ENCODE measurements around the gene CEP112. TPM values are rescaled to one million over a fixed set of nuclear protein-coding genes. Genes with fewer than 3 reads are reported as not detected.

The CEP112 gene
- total and polyA plus RNA-seq, 2 of the 4 experiments (the other 2 are of a cell fraction), result 2.5 to 5.6 TPM

DNA sequence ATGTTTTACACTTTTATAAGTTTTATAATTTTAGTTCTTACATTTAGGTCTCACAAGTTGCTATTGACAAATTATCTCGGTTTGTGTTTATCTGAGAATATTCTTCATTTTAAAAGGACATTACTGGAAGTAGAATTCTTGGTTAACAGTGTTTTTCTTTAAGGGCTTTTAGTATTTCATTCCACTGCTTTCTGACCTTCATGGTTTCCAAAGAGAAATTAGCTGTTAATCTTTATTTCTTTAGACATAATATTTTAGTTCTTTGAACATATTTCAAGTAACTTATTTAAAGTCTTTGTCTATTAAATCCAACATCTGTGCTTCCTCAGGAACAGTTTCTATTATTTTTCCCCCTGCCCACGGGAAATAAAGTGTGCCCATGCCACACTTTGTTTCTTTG is 390.4 kb downstream of the CEP112 start:
- no peaks in the 10 kb centered on the region for H3K36me3 ChIP-seq (ENCODE audit: control insufficient read depth, insufficient read depth, low read length)
- no peak overlapping the region for H3K4me2 ChIP-seq (ENCODE audit: low read depth, low read length)
- DNase-seq (no peak), ATAC-seq (ENCODE audit: low read depth) (no peak)
- in situ Hi-C loops (cut with MboI; ENCODE audit: low sequenced_read_pairs) (no loop called here), intact Hi-C loops (cut with micrococcal nuclease) (no loop called here), dilution Hi-C loops (cut with HindIII; ENCODE audit: low sequenced_read_pairs, unreplicated experiment) (no loop called here)
- no peak overlapping the region for H2BK20ac ChIP-seq (ENCODE audit: low read depth, low read length)
- peaks cover 11% of the 10 kb centered on the region for H3K9me3 ChIP-seq (ENCODE audit: control insufficient read depth, insufficient read depth, low read length)
- H2AK9ac ChIP-seq (replicated peaks; ENCODE audit: low read depth, low read length, poor library complexity), result no peak overlapping the region
- no peak overlapping the region for H2BK15ac ChIP-seq (ENCODE audit: low read depth, low read length)
- no peak overlapping the region for H3K18ac ChIP-seq (ENCODE audit: low read depth, low read length)
- no peaks in the 10 kb centered on the region for H3K79me1 ChIP-seq (ENCODE audit: low read depth in 1 of 2, low read length in 2 of 2)
- ChIA-PET POLR2A (ENCODE audit: unreplicated experiment) (no interaction called here), CTCF (no interaction called here)
- no peak overlapping the region for H4K91ac ChIP-seq (ENCODE audit: insufficient read depth, low read depth, low read length)
- no peak overlapping the region for H2BK120ac ChIP-seq (ENCODE audit: low read depth, low read length)
- no peak overlapping the region for H3K4me3 ChIP-seq (ENCODE audit: insufficient read depth, low read depth, low read length)
- no peak overlapping the region for H4K8ac ChIP-seq (ENCODE audit: low read depth in 2 of 2, low read length in 2 of 2)
- H3K14ac ChIP-seq (replicated peaks; ENCODE audit: low read depth, low read length), result no peak overlapping the region
- H3K9ac ChIP-seq (ENCODE audit: low read depth, low read length), result no peak overlapping the region
- H2AK5ac ChIP-seq (ENCODE audit: low read depth, low read length), result no peak overlapping the region
- no peak overlapping the region for H3K23ac ChIP-seq (ENCODE audit: low read depth, low read length)
- H3K27ac ChIP-seq (ENCODE audit: insufficient read depth, low read length), result no peak overlapping the region
- no peak overlapping the region for H2AFZ ChIP-seq (replicated peaks; ENCODE audit: low read length, poor library complexity)
- no peak overlapping the region for H3K4ac ChIP-seq (ENCODE audit: low read depth, low read length)
- WGBS, 2 experiments (ENCODE audit: extremely low coverage in 2 of 2, insufficient read length in 1 of 2), result no CpG with 5 or more reads among the region's 2 CpGs
- BruUV-seq (replicated peaks), result no TSS peak
- no peak overlapping the region for H2BK5ac ChIP-seq (ENCODE audit: low read depth, low read length, poor library complexity, severe bottlenecking)
- H3K56ac ChIP-seq (ENCODE audit: extremely low read depth, insufficient read depth, low read length), result no peak overlapping the region
- H4K20me1 ChIP-seq (ENCODE audit: insufficient read depth, low read length), result no peaks in the 10 kb centered on the region
- TF ChIP-seq SMC3 (IDR thresholded peaks at IDR 0.05; ENCODE audit: low read depth, low read length), result no peak
- no peak for TF ChIP-seq POLR2A (IDR thresholded peaks at IDR 0.05; ENCODE audit: low read depth, low read length)
- no peak for TF ChIP-seq FOS (IDR thresholded peaks at IDR 0.05; ENCODE audit: low read depth, low read length)
- no peak for TF ChIP-seq ELK1 (IDR thresholded peaks at IDR 0.05; ENCODE audit: borderline replicate concordance, low read depth, low read length)
- TF ChIP-seq, protein P1, sequence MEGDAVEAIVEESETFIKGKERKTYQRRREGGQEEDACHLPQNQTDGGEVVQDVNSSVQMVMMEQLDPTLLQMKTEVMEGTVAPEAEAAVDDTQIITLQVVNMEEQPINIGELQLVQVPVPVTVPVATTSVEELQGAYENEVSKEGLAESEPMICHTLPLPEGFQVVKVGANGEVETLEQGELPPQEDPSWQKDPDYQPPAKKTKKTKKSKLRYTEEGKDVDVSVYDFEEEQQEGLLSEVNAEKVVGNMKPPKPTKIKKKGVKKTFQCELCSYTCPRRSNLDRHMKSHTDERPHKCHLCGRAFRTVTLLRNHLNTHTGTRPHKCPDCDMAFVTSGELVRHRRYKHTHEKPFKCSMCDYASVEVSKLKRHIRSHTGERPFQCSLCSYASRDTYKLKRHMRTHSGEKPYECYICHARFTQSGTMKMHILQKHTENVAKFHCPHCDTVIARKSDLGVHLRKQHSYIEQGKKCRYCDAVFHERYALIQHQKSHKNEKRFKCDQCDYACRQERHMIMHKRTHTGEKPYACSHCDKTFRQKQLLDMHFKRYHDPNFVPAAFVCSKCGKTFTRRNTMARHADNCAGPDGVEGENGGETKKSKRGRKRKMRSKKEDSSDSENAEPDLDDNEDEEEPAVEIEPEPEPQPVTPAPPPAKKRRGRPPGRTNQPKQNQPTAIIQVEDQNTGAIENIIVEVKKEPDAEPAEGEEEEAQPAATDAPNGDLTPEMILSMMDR (conservative IDR thresholded peaks at IDR 0.05; ENCODE audit: low read depth, low read length), result no peak
- TF ChIP-seq MAFK (IDR thresholded peaks at IDR 0.05; ENCODE audit: low read depth, low read length), result no peak
- TF ChIP-seq CHD1 (IDR thresholded peaks at IDR 0.05; ENCODE audit: low read depth, low read length), result no peak
- no peak for TF ChIP-seq BHLHE40 (IDR thresholded peaks at IDR 0.05; ENCODE audit: low read depth, low read length)
- TF ChIP-seq RAD21 (IDR thresholded peaks at IDR 0.05; ENCODE audit: low read length), result no peak
- TF ChIP-seq RCOR1 (IDR thresholded peaks at IDR 0.05; ENCODE audit: insufficient replicate concordance, low read length), result no peak
- TF ChIP-seq MXI1 (IDR thresholded peaks at IDR 0.05; ENCODE audit: borderline replicate concordance, low read depth, low read length), result no peak
- TF ChIP-seq USF2 (IDR thresholded peaks at IDR 0.05; ENCODE audit: low read depth, low read length), result no peak
- no peak for TF ChIP-seq MAZ (IDR thresholded peaks at IDR 0.05; ENCODE audit: borderline replicate concordance, low read depth, low read length)
- TF ChIP-seq CEBPB (IDR thresholded peaks at IDR 0.05; ENCODE audit: low read depth, low read length), result no peak
- no peak for TF ChIP-seq NFE2L2 (IDR thresholded peaks at IDR 0.05; ENCODE audit: low read depth, low read length)
- no peak for TF ChIP-seq RFX5 (IDR thresholded peaks at IDR 0.05; ENCODE audit: low read depth, low read length)
- no peaks in the 10 kb centered on the region for H3K9me1 ChIP-seq (ENCODE audit: insufficient read depth, low read length)
- H3K4me1 ChIP-seq (ENCODE audit: control insufficient read depth, insufficient read depth, low read length), result no peaks in the 10 kb centered on the region
- no peaks in the 10 kb centered on the region for H3K27me3 ChIP-seq (ENCODE audit: control insufficient read depth, insufficient read depth, low read length)
- H4K5ac ChIP-seq (ENCODE audit: low read depth, low read length), result no peak overlapping the region

All from IMR-90 (cell line).